Brain pericyte (primary cell): ENCODE measurements around the gene DEGS1.

Experiments
- DNase-seq: peaks from one replicate; pipeline ENCODE4 v3.0.0-alpha.2; 2012; ENCODE audit warnings: low read depth, low spot score

Gene DEGS1

GRCh38 chr1:224182866-224183590 is at the start of gene DEGS1:
Gene DEGS1 (plus strand): TSS chr1:224183240. CDS start chr1:224183337, 97 bp downstream.
- DNase-seq: no peak

GRCh38 chr1:224133741-224134299 is 49.2 kb upstream of the DEGS1 start:
- no peak for DNase-seq

GRCh38 chr1:224137518-224137917 is 45.5 kb upstream of the DEGS1 start:
- no peak for DNase-seq

GRCh38 chr1:224138198-224138597 is 44.8 kb upstream of the DEGS1 start:
- no peak for DNase-seq

GRCh38 chr1:224141693-224142092 is 41.3 kb upstream of the DEGS1 start:
- no peak for DNase-seq

GRCh38 chr1:224149709-224150108 is 33.3 kb upstream of the DEGS1 start:
- DNase-seq: no peak

GRCh38 chr1:224151117-224151516 is 31.9 kb upstream of the DEGS1 start:
- no peak for DNase-seq

- DNase-seq: no peak
Measured at GRCh38 chr1:224157316-224157715, 25.7 kb upstream of the DEGS1 start.

GRCh38 chr1:224159541-224159940 is 23.5 kb upstream of the DEGS1 start:
- DNase-seq: no peak

- no peak for DNase-seq
Measured at GRCh38 chr1:224160171-224160682, 22.8 kb upstream of the DEGS1 start.

GRCh38 chr1:224162768-224163167 is 20.3 kb upstream of the DEGS1 start:
- no peak for DNase-seq

GRCh38 chr1:224163311-224163710 is 19.7 kb upstream of the DEGS1 start:
- no peak for DNase-seq

GRCh38 chr1:224168859-224169380 is 14.1 kb upstream of the DEGS1 start:
- DNase-seq: peak; percentile 50

GRCh38 chr1:224169718-224170270 is 13.2 kb upstream of the DEGS1 start:
- no peak for DNase-seq

GRCh38 chr1:224170343-224170742 is 12.7 kb upstream of the DEGS1 start:
- DNase-seq: no peak

- no peak for DNase-seq
Measured at GRCh38 chr1:224170748-224171478, 12.1 kb upstream of the DEGS1 start.

GRCh38 chr1:224172229-224172628 is 10.8 kb upstream of the DEGS1 start:
- DNase-seq: no peak

GRCh38 chr1:224173523-224173922 is 9.5 kb upstream of the DEGS1 start:
- no peak for DNase-seq

GRCh38 chr1:224175617-224176016 is 7.4 kb upstream of the DEGS1 start:
- DNase-seq: no peak

GRCh38 chr1:224177356-224177999 is 5.6 kb upstream of the DEGS1 start:
- DNase-seq: no peak

- DNase-seq: no peak
Measured at GRCh38 chr1:224178894-224179293, 4.1 kb upstream of the DEGS1 start.
